ENCODE results near the gene SLC40A1. TPM values are rescaled to one million over a fixed set of nuclear protein-coding genes. Genes with fewer than 3 reads are reported as not detected.

Gene SLC40A1
- total RNA-seq, 3 donors from 2014 or later = 95.4 to 212 (median 155) TPM

- intact Hi-C loops (cut with DNase I, micrococcal nuclease) = no loop called here
- no peaks in the 10 kb centered on the region for H3K9me3 ChIP-seq
- DNase-seq = no peak
- H3K4me3 ChIP-seq = no peak overlapping the region
- ATAC-seq = no peak
- peaks cover 9% of the 10 kb centered on the region for H3K4me1 ChIP-seq (ENCODE audit: low read depth)
- no peaks in the 10 kb centered on the region for H3K36me3 ChIP-seq (ENCODE audit: low read depth)
- TF ChIP-seq CTCF (IDR thresholded peaks at IDR 0.05) = no peak
Observed at GRCh38 chr2:189585226-189585756, 4.7 kb upstream of the SLC40A1 start.

GRCh38 chr2:189584686-189585085 is 4.1 kb upstream of the SLC40A1 start:
- no peak overlapping the region for H3K4me3 ChIP-seq
- no peak for TF ChIP-seq CTCF (IDR thresholded peaks at IDR 0.05)
- DNase-seq (no peak), ATAC-seq (no peak)
- intact Hi-C loops (cut with DNase I, micrococcal nuclease) = no loop called here
- H3K36me3 ChIP-seq (ENCODE audit: low read depth) = no peaks in the 10 kb centered on the region
- H3K9me3 ChIP-seq = no peaks in the 10 kb centered on the region
- H3K4me1 ChIP-seq (ENCODE audit: low read depth) = peaks cover 9% of the 10 kb centered on the region

GRCh38 chr2:189583227-189584198 is 2.9 kb upstream of the SLC40A1 start:
- DNase-seq = no peak
- H3K9me3 ChIP-seq = no peaks in the 10 kb centered on the region
- H3K4me1 ChIP-seq (ENCODE audit: low read depth) = peaks cover 9% of the 10 kb centered on the region
- ATAC-seq = no peak
- H3K36me3 ChIP-seq (ENCODE audit: low read depth) = no peaks in the 10 kb centered on the region
- intact Hi-C loops (cut with DNase I, micrococcal nuclease) = no loop called here
- H3K4me3 ChIP-seq = no peak overlapping the region
- no peak for TF ChIP-seq CTCF (IDR thresholded peaks at IDR 0.05)

GRCh38 chr2:189582809-189583192 is 2.2 kb upstream of the SLC40A1 start:
- no peak for TF ChIP-seq CTCF (IDR thresholded peaks at IDR 0.05)
- no peak for DNase-seq
- Histone ChIP-seq H3K4me1 (ENCODE audit: low read depth) (peaks cover 15% of the 10 kb centered on the region), H3K9me3 (no peaks in the 10 kb centered on the region), H3K36me3 (ENCODE audit: low read depth) (no peaks in the 10 kb centered on the region), H3K4me3 (no peak overlapping the region)
- no peak for ATAC-seq
- intact Hi-C loops (cut with DNase I, micrococcal nuclease) = no loop called here

- peaks cover 17% of the 10 kb centered on the region for H3K4me1 ChIP-seq (ENCODE audit: low read depth)
- intact Hi-C loops (cut with DNase I, micrococcal nuclease) = no loop called here
- H3K36me3 ChIP-seq (ENCODE audit: low read depth) = no peaks in the 10 kb centered on the region
- no peaks in the 10 kb centered on the region for H3K9me3 ChIP-seq
- no peak for DNase-seq
- H3K4me3 ChIP-seq = no peak overlapping the region
- no peak for TF ChIP-seq CTCF (IDR thresholded peaks at IDR 0.05)
- ATAC-seq = no peak
Observed at GRCh38 chr2:189582140-189582808, 1.7 kb upstream of the SLC40A1 start.

Measured in mucosa of descending colon (tissue), 3 donors.